ENCODE results near the gene FLNA. TPM values are rescaled to one million over a fixed set of nuclear protein-coding genes. Genes with fewer than 3 reads are reported as not detected.
"Not testable (repeated sequence)": the region's sequence is repeated elsewhere in the genome, so short reads cannot be mapped to it uniquely, and the experiment has no call there.

FLNA gene
- total RNA-seq, 2 experiments from 2014 or later = 985 to 994 TPM

GRCh38 chrX:154389812-154390747 lies 15.6 kb upstream of the FLNA start:
- H3K27me3 Mint-ChIP-seq, H3K27ac Mint-ChIP-seq, POLR2A ChIA-PET, H3K4me1 Mint-ChIP-seq, H3K9me3 Mint-ChIP-seq, H3K36me3 Mint-ChIP-seq, H3K4me3 Mint-ChIP-seq, DNase-seq: not testable (repeated sequence)
- peak; percentile 78 for ATAC-seq (ENCODE audit: low read depth)

GRCh38 chrX:154388649-154389048 lies 14.2 kb upstream of the FLNA start:
- POLR2A ChIA-PET; H3K9me3 Mint-ChIP-seq; H3K27me3 Mint-ChIP-seq; H3K27ac Mint-ChIP-seq; H3K36me3 Mint-ChIP-seq; H3K4me3 Mint-ChIP-seq; ATAC-seq (ENCODE audit: low read depth); DNase-seq; H3K4me1 Mint-ChIP-seq: not testable (repeated sequence)

GRCh38 chrX:154388094-154388493 lies 13.7 kb upstream of the FLNA start:
- H3K36me3 Mint-ChIP-seq, H3K27me3 Mint-ChIP-seq, H3K4me1 Mint-ChIP-seq, H3K4me3 Mint-ChIP-seq, H3K27ac Mint-ChIP-seq, POLR2A ChIA-PET, DNase-seq, H3K9me3 Mint-ChIP-seq: not testable (repeated sequence)
- ATAC-seq (ENCODE audit: low read depth) = peak; percentile 20

DNA sequence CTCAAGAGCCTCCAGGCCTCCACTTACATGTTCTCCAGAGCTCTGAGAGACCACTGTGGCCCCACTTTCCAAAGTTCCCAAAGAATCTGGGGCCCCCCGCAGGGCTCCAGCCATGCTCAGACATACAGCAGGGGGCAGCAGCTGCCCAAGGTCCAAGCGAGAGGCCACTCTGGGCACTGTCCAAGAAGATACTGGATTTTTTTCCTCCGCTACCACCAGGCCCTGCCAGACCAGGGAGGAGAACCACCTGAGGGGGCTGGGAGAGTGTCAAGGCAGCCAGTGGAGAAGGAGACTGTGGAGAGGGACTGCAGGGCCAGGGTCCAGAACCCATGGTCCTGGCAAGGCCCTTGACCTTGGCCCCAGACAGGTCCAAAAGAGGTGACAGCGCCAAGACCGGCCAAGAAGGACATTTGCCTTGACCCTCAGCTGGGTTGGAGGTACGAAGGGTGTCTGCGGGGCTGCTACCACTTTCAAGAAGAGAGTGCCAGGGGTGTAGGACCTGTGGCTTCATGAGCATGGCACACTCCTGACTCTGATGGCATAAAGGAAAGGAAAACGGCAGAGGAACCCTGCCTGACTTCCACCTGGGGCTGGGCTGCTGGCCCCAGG lies 10.0 kb upstream of the FLNA start:
- H3K4me3 Mint-ChIP-seq = no peak overlapping the region
- no peaks in the 10 kb centered on the region for H3K9me3 Mint-ChIP-seq
- ATAC-seq (ENCODE audit: low read depth) (no peak), DNase-seq (no peak)
- no peaks in the 10 kb centered on the region for H3K27me3 Mint-ChIP-seq
- POLR2A ChIA-PET = interaction anchor here (1.6 kb wide), 1 partner anchor 15 kb away, joined by 6 read pairs; no protein-coding TSS in a partner anchor
- peaks cover 6% of the 10 kb centered on the region for H3K4me1 Mint-ChIP-seq
- H3K36me3 Mint-ChIP-seq = no peaks in the 10 kb centered on the region
- no peak overlapping the region for H3K27ac Mint-ChIP-seq

DNA sequence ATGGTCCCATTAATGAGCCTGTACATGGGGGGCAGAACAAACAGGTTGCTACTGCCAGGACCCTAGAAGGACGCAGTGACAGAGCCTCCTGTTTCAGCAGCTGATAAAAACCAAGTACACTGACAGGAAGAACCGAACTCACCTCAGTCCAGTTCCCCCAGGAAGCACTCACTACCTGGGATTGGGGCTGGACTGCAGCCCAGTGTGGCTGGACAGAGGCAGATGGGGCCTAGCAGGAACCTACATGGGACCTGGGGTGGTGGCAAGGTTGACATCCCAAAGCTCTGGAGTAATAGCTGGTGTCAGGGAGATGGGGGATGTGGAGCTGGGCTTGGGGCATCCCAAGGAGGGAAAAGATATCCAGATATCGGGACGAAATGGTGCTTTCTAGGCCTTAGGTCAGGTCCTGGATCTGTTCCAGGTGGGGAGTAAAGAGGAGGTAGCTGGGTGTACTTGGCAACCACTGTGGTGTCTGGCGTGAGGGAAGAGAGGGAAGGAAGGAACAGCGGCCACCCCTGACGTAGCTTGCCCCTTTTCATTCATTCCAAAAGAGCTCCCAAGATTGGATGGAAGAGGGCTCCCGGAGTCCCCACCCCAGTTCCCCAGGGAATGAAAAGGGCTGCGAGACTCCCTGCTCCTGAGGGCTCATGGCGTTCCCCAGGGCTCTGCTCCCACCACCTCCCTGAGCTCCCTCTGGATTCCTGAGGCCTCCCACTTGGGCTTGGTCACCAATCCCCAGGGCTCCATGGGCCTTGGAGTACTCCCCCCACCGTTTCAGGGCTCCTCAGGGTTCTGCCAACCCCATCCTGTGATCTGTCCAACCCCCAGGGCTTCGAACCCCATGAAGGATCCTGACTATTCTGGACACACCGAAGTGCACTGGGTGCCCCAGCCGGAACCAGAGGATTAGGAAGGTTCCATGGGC lies 9.2 kb upstream of the FLNA start:
- no peak overlapping the region for H3K27ac Mint-ChIP-seq
- no peaks in the 10 kb centered on the region for H3K27me3 Mint-ChIP-seq
- DNase-seq (no peak), ATAC-seq (ENCODE audit: low read depth) (no peak)
- no peaks in the 10 kb centered on the region for H3K9me3 Mint-ChIP-seq
- POLR2A ChIA-PET = interaction anchor here (1.3 to 1.6 kb wide), 2 partner anchors 13 to 14 kb away, joined by 5 to 6 read pairs; no protein-coding TSS in a partner anchor
- H3K36me3 Mint-ChIP-seq = no peaks in the 10 kb centered on the region
- peaks cover 6% of the 10 kb centered on the region for H3K4me1 Mint-ChIP-seq
- H3K4me3 Mint-ChIP-seq = no peak overlapping the region

DNA sequence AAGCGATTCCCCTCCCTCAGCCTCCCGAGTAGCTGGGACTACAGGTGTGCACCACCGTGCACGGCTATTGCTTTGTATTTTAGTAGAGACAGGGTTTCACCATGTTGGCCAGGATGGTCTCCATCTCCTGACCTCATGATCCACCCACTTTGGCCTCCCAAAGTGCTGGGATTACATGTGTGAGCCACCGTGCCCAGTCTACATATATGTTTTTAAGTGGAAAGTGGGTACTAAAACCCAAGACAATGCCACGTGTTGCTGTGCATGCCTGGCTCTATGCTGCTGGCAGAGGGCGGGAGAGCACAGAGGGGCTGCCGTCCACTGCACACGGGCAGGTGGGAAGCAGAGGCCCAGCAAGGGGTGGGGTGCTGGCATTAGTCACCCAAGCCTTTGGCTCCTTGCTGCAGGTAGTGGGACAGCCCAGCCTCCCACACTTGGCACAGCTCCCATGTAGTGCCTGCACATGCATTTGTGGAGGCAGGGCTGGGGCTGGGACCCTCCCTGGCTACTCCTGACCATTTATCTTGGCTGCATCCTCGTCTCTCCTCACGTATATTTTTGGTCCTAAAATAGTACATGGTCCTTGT lies 8.1 kb upstream of the FLNA start:
- Mint-ChIP-seq H3K27ac (no peak overlapping the region), H3K9me3 (no peaks in the 10 kb centered on the region), H3K4me3 (no peak overlapping the region), H3K27me3 (no peaks in the 10 kb centered on the region), H3K4me1 (peaks cover 6% of the 10 kb centered on the region), H3K36me3 (no peaks in the 10 kb centered on the region)
- no peak for DNase-seq
- POLR2A ChIA-PET = interaction anchor here (1.3 to 1.6 kb wide), 2 partner anchors 12 to 13 kb away, joined by 5 to 6 read pairs; no protein-coding TSS in a partner anchor
- no peak for ATAC-seq (ENCODE audit: low read depth)

DNA sequence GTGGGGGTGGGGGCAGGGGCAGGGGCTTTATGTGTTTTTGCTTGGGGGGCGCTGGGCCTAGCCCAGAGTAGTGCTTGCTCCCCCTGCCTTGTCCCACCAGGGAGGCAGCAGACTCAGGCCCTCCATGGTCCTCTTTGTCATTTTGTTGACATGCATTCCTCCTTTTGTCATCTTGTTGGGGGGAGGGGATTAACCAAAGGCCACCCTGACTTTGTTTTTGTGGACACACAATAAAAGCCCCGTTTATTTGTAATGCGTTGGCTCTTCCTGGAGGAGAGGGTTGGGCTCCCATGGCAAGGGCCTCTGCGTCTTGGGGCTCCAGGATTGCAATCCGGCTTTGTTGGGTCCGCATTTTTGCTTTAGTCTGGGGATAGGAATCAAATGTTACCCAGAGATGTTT lies 6.8 kb upstream of the FLNA start:
- no peaks in the 10 kb centered on the region for H3K9me3 Mint-ChIP-seq
- POLR2A ChIA-PET = no interaction called here
- DNase-seq (no peak), ATAC-seq (ENCODE audit: low read depth) (no peak)
- no peak overlapping the region for H3K4me3 Mint-ChIP-seq
- H3K36me3 Mint-ChIP-seq = no peaks in the 10 kb centered on the region
- H3K4me1 Mint-ChIP-seq = peaks cover 13% of the 10 kb centered on the region
- H3K27ac Mint-ChIP-seq = no peak overlapping the region
- no peaks in the 10 kb centered on the region for H3K27me3 Mint-ChIP-seq

DNA sequence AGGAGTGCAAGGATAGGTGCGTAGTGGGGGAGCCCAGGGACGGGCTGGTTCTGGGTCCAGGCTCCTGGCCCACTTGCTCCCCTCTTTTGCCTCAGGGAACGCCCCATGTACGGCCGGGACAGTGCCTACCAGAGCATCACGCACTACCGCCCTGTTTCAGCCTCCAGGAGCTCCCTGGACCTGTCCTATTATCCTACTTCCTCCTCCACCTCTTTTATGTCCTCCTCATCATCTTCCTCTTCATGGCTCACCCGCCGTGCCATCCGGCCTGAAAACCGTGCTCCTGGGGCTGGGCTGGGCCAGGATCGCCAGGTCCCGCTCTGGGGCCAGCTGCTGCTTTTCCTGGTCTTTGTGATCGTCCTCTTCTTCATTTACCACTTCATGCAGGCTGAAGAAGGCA lies 6.4 kb upstream of the FLNA start:
- H3K36me3 Mint-ChIP-seq = no peaks in the 10 kb centered on the region
- no peaks in the 10 kb centered on the region for H3K9me3 Mint-ChIP-seq
- peak overlapping the region; percentile 87 for H3K4me3 Mint-ChIP-seq
- peaks cover 13% of the 10 kb centered on the region for H3K4me1 Mint-ChIP-seq
- no peaks in the 10 kb centered on the region for H3K27me3 Mint-ChIP-seq
- ATAC-seq (ENCODE audit: low read depth) (no peak), DNase-seq (no peak)
- H3K27ac Mint-ChIP-seq = peak overlapping the region; percentile 90
- POLR2A ChIA-PET = interaction anchor here (2.5 kb wide), 1 partner anchor 10 kb away, joined by 11 read pairs; no protein-coding TSS in a partner anchor

- Mint-ChIP-seq H3K4me3 (peak overlapping the region; percentile 87), H3K9me3 (no peaks in the 10 kb centered on the region), H3K27ac (peak overlapping the region; percentile 90), H3K4me1 (peaks cover 13% of the 10 kb centered on the region), H3K36me3 (no peaks in the 10 kb centered on the region), H3K27me3 (no peaks in the 10 kb centered on the region)
- ATAC-seq (ENCODE audit: low read depth) (no peak), DNase-seq (no peak)
- POLR2A ChIA-PET = interaction anchor here (2.0 to 2.5 kb wide), 2 partner anchors 9 to 10 kb away, joined by 5 to 11 read pairs; no protein-coding TSS in a partner anchor
These were observed 5.7 kb upstream of the FLNA start for GRCh38 chrX:154380153-154380552.

- peak overlapping the region; percentile 87 for H3K4me3 Mint-ChIP-seq
These were observed 5.1 kb upstream of the FLNA start for GRCh38 chrX:154379569-154379951.

GRCh38 chrX:154378799-154379568 lies 4.5 kb upstream of the FLNA start, which contains the start of gene EMD:
Gene EMD (plus strand): TSS chrX:154379295. CDS start chrX:154379485, 190 bp downstream.
- ATAC-seq (ENCODE audit: low read depth) (peak; percentile 88), DNase-seq (peak; percentile 95)
- H3K27me3 Mint-ChIP-seq = no peaks in the 10 kb centered on the region
- H3K9me3 Mint-ChIP-seq = no peaks in the 10 kb centered on the region
- H3K36me3 Mint-ChIP-seq = no peaks in the 10 kb centered on the region
- peak within 1 kb of the TSS; percentile 90 for H3K27ac Mint-ChIP-seq
- peak within 1 kb of the TSS; percentile 87 for H3K4me3 Mint-ChIP-seq
- H3K4me1 Mint-ChIP-seq = peaks cover 13% of the 10 kb centered on the region
- POLR2A ChIA-PET = interaction anchor here (1.0 to 2.5 kb wide), 4 partner anchors 8 to 32 kb away, joined by 3 to 11 read pairs (median 4); partner anchors contain the start of gene RPL10

More at GRCh38 chrX:154379569-154379951, 5.1 kb upstream of the FLNA start:
- no peaks in the 10 kb centered on the region for H3K9me3 Mint-ChIP-seq
- H3K4me1 Mint-ChIP-seq = peaks cover 13% of the 10 kb centered on the region
- no peak for DNase-seq
- POLR2A ChIA-PET = interaction anchor here (1.0 to 2.5 kb wide), 4 partner anchors 9 to 31 kb away, joined by 3 to 11 read pairs (median 4); partner anchors contain the start of gene RPL10
- H3K27me3 Mint-ChIP-seq = no peaks in the 10 kb centered on the region
- peak overlapping the region; percentile 90 for H3K27ac Mint-ChIP-seq
- no peaks in the 10 kb centered on the region for H3K36me3 Mint-ChIP-seq
- no peak for ATAC-seq (ENCODE audit: low read depth)
